BE2C (cell line): Measurements from ENCODE around the gene MIB2.
A peak's percentile ranks its signal among the peaks of the same experiment; 100 is the strongest.

ENCODE experiments used
- DNase-seq: peaks from one replicate; pipeline ENCODE4 v3.0.0-alpha.2; 2020
- H3K27me3 ChIP-seq: fragments of 250-450 bp; sonication (Bioruptor Pico); 2 replicates; pipeline ENCODE4 v1.5.1; 2020; ENCODE audit warnings: mild to moderate bottlenecking
- H3K36me3 ChIP-seq: fragments of 250-450 bp; sonication (Bioruptor Pico); 2 replicates; pipeline ENCODE4 v1.5.1; 2020; ENCODE audit warnings: mild to moderate bottlenecking
- H3K4me1 ChIP-seq: fragments of 250-450 bp; sonication (Bioruptor Pico); 2 replicates; pipeline ENCODE4 v1.5.1; 2020
- H3K4me3 ChIP-seq: 2 replicates; pipeline ENCODE4 v1.5.1; 2011; ENCODE audit warnings: low read depth, low read length
- H3K9me3 ChIP-seq: fragments of 250-450 bp; sonication (Bioruptor Pico); 2 replicates; pipeline ENCODE4 v1.5.1; 2020
- CTCF ChIP-seq: IDR thresholded peaks from 2 replicates; pipeline ENCODE4 v1.5.1; 2012; ENCODE audit warnings: mild to moderate bottlenecking, low read depth, low read length

The MIB2 gene

GRCh38 chr1:1625404-1625775 lies 10.1 kb downstream of the MIB2 start:
- Histone ChIP-seq H3K9me3 (no peaks in the 10 kb centered on the region), H3K4me3 (no peak overlapping the region), H3K27me3 (no peaks in the 10 kb centered on the region), H3K36me3 (no peaks in the 10 kb centered on the region), H3K4me1 (peaks cover 4% of the 10 kb centered on the region)
- DNase-seq, result peak; percentile 12
- TF ChIP-seq CTCF, result no peak

GRCh38 chr1:1625824-1626206 lies 10.5 kb downstream of the MIB2 start:
- peaks cover 4% of the 10 kb centered on the region for H3K4me1 ChIP-seq
- no peaks in the 10 kb centered on the region for H3K9me3 ChIP-seq
- no peaks in the 10 kb centered on the region for H3K36me3 ChIP-seq

GRCh38 chr1:1626207-1627141 lies 11.2 kb downstream of the MIB2 start:
- Histone ChIP-seq H3K4me1 (peaks cover 4% of the 10 kb centered on the region), H3K27me3 (no peaks in the 10 kb centered on the region), H3K4me3 (no peak overlapping the region), H3K9me3 (no peaks in the 10 kb centered on the region), H3K36me3 (no peaks in the 10 kb centered on the region)
- peak; percentile 10 for DNase-seq
- no peak for TF ChIP-seq CTCF

More at GRCh38 chr1:1625824-1626206, 10.5 kb downstream of the MIB2 start:
- no peak for TF ChIP-seq CTCF
- no peak overlapping the region for H3K4me3 ChIP-seq
- H3K27me3 ChIP-seq, result no peaks in the 10 kb centered on the region
- no peak for DNase-seq

- Histone ChIP-seq H3K9me3 (no peaks in the 10 kb centered on the region), H3K36me3 (no peaks in the 10 kb centered on the region), H3K4me3 (no peak overlapping the region), H3K4me1 (peaks cover 4% of the 10 kb centered on the region), H3K27me3 (no peaks in the 10 kb centered on the region)
- peak; percentile 25 for DNase-seq
- TF ChIP-seq CTCF, result no peak
Measured at GRCh38 chr1:1627261-1627828, 12.0 kb downstream of the MIB2 start.

- H3K27me3 ChIP-seq, result no peaks in the 10 kb centered on the region
- no peaks in the 10 kb centered on the region for H3K9me3 ChIP-seq
- no peak for TF ChIP-seq CTCF
- H3K4me3 ChIP-seq, result no peak overlapping the region
- no peaks in the 10 kb centered on the region for H3K36me3 ChIP-seq
- no peak for DNase-seq
- peaks cover 4% of the 10 kb centered on the region for H3K4me1 ChIP-seq
Measured at GRCh38 chr1:1627829-1628753, 12.8 kb downstream of the MIB2 start.
